ENCODE results near the gene SIGLEC6. TPM values are rescaled to one million over a fixed set of nuclear protein-coding genes. Genes with fewer than 3 reads are reported as not detected.
"Not testable (repeated sequence)": the region's sequence is repeated elsewhere in the genome, so short reads cannot be mapped to it uniquely, and the experiment has no call there.

The SIGLEC6 gene
- total RNA-seq, 1 donor = 0.54 TPM

DNA sequence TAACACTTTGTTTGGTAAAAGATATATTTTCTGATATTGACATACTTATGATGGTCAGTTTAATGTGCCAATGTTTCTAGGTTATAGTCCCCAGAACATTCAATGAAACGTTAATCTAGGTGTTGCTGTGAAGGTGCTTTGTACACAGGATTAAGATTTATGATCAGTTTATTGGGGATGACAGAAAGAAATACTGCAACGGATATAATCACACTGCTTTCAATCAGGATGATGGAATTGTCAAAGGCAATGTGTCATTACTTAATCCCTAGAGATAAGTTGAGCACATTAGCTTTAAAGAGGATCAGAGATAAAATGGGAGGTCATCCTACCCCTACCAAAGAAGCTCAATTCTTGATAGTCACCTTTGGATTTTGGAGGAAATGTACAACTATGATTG is 17.5 kb downstream of the SIGLEC6 start:
- DNase-seq (ENCODE audit: low read depth in 2 of 3, low spot score in 2 of 3) = no peak

DNA sequence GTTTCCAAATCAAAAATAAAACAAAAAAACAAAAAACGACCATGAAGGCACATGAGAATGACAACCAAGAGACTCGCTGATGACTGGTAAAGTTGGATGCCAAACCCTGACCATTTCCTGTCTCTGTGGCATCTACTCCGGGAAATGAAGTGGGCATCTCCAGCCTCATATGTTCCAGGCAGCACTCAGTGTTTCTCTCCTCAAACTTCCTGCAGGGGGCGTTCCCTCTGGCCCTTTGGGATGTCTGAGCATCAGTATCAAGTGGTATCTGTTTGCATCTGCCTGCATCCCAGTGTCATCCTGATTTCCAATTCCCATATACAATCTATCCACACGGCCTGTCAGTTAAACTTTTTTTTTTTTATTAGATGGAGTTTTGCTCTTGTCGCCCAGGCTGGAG is 20.1 kb downstream of the SIGLEC6 start:
- DNase-seq (ENCODE audit: low read depth in 2 of 3, low spot score in 2 of 3) = peak in 1 of 3 donors; percentile 32

DNA sequence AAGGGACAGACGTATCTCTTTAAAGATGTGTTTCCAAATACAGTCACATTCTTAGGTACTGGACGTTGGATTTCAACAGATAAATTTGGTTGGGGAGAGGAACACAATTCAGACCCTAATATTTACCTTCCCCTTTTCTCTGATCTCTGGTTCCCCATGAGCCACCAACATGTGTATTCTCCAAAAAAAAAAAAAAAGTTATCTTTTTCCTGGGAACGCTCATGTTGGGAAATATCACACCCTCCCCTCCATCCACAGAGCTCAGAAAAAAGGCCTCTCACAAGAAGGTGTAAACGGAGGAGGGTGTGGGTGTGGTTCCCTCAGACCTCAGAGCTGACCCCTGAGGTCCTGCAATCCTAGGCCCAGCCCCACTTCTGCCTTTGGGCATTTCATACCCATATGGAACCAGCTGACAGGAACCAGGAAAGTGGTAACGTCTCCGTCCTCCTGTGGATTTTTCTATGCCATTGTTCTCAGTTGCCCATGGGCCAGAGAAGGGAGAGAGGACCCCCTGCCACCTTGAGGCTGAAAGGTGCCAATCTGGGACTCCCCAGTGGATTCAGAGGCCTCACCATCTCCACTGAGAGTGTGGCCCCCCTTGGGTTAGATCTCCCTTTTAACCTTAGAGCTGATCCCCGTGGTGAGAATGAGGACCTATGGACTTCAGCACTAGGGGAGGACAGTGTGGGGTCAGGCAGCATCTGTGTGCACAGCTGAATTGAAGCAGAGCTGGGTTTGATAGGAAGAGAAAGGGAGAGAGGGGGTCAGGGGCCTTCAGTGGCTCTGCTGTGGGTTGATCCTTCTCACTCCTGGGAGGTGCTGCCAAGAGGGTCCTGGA is 21.4 kb downstream of the SIGLEC6 start:
- no peak for DNase-seq (ENCODE audit: low read depth in 2 of 3, low spot score in 2 of 3)

DNA sequence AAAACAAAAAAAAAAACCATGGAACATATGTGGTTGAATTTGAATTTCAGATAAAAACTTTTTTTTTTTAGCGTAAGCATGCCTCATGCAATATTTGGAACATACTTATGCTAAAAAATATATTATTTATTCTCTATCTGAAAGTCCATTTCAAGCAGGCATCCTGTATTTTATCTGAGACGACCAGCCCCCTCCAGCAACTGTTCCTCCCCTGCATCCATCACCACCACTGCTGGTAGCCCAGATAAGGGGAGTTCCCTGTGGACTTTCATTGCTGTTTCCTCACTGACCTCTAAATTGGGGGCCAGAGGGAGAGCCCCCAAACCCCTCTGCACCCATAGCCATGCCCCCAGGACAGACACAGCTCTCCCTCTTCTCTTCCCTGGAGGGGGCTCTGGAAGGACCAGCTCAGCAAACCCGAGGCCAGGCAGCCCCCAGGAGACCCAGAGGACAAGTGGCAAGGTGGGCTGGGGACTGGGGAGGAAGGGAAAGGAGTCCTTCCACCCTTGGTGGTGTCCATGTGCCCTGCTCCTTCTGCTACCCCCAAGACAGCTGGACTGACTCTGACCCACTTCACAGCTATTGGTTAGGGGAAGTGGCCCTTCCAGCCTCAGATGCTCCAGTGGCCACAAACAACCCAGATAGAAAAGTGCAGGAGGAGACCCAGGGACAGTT is 23.3 kb downstream of the SIGLEC6 start:
- peak in 2 of 3 donors; percentile 65 to 86 for DNase-seq (ENCODE audit: low read depth in 2 of 3, low spot score in 2 of 3)

DNA sequence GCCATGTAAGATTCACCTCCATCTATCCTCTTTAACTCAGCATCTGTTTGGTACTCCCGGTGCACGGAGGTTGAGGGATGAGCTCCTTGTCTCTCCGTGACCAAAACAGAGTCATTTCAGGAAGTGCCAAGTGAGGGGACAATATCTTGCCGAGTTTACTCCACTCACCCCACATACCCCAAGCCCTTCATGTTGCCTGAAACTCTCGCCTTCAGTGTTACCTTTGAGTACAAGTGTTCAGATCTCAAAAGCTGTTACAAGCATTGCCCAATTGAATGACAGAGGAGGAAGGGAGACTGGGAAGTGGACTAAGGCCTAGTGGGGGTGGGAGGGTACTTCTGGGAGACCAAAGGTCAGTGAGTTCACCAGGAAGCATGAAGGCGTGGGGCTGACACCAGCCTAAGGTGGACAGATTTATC is 23.8 kb downstream of the SIGLEC6 start:
- DNase-seq (ENCODE audit: low read depth in 2 of 3, low spot score in 2 of 3) = no peak

DNA sequence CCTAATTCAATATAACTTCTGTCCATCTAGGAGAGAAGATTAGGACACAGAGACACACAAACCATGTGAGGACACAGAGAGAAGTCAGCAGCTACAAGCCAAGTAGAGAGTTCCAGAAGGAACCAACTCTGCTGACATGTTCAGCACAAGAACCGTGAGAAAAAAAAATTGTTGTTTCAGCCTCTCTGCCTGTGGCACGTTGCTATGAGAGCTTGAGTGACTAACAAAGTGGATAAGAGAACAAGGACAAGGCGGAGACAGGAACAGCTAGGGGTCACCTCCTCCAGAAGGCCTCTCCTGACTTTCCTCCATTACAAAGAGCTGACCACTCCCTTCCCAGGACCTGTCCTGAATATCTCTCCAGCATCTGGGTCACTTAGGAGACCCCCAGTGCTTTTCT is 24.3 kb downstream of the SIGLEC6 start:
- no peak for DNase-seq (ENCODE audit: low read depth in 2 of 3, low spot score in 2 of 3)

DNA sequence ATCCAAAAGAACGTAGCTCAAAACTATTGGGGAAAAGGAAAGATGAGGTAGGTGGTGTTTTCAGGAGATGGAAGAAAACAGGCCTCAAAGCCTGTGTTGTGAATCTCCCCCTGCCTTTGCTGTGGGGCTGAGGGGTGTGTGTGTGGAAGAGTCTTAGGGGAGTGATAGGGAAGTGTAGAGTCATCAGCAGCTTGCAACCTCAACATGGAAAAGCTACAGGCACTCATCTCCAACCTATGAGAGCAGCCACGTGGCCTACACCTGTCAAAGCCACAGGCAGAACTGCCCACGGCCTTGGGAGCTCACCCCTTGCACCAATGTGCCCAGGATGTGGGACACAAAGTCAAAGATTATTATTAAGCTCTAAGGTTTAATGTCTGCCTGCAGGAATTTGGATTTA is 25.6 kb downstream of the SIGLEC6 start:
- no peak for DNase-seq (ENCODE audit: low read depth in 2 of 3, low spot score in 2 of 3)

DNA sequence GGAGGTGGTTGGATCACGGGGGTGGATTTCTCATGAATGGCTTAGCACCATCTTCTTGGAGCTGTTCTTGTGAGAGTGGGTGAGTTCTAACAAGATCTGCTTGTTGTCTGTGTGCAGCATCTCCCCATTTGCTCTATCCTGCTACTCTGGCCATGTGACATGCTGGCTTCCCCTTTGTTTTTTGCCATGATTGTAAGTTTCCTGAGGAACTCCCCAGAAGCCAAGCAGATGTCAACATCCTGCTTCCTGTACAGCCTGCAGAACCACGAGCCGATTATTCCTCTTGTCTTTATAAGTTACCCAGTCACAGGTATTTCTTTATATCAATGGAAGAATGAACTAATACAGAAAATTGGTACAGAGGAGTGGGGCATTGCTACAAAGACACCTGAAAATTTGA is 27.6 kb downstream of the SIGLEC6 start:
- DNase-seq (ENCODE audit: low read depth in 2 of 3, low spot score in 2 of 3) = no peak

DNA sequence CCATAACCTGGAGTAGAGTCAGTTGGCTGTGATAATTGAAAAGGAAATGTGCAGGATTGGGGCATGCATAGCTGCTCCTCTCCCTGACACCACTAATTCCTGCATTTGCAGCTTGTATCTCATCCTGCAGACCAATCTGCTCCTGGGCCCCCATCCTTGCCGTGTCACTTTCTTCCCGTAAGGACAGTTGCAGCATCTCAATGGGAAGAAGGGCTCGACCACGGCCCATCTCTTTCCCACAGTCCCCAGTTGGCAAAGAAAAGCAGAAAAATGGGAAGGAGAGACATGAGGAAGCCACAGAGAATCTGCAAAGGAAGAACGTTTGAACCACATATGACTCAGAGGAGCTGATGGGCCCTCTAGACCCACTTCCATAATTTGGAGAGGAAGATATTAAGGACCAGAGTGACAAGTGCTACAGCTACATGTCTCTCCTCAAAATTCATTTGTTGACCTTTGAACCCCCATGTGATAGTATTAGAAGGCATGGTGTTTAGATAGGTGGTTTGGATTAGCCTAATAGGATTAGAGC is 28.1 kb downstream of the SIGLEC6 start:
- DNase-seq (ENCODE audit: low read depth in 2 of 3, low spot score in 2 of 3) = peak in 1 of 3 donors; percentile 17

DNA sequence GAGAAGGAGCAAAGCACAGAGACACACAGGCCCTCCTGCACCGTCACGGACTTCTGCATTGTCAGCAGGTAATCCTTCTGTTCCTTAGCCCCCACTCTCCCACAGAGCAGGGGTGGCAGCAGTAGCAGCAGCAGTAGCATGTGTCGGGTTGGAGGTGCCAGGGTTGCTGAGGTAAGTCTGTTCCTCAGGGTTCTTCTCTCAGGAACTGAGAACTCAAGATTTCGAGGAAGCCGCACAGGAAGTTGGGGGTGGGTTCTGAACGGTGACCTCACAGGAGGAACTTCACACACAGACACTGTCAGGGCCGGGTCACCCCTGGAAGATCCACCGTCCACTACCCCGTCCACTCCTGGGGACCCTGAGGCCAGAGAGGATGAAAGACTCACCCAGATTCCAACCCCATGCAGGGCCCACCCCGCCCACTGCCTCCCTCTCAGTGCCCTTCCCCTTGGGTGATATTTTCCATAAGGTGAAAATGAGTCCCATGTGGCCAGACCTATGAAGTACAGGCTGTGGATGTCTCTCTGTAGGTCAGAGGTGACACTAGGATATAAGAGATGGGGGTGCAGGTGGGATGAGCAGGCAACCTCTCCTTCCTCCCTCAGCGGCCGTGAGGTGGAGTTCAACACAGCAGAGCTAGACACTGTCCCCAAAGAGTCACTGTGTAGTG is 29.7 kb downstream of the SIGLEC6 start, which contains the start of gene SIGLEC12:
Gene SIGLEC12, minus strand, starts transcription at position 207 of the 670 bp plus-strand sequence. Its CDS starts 67 bp downstream, at position 140.
- peak in 2 of 3 donors; percentile 33 to 60 for DNase-seq (ENCODE audit: low read depth in 2 of 3, low spot score in 2 of 3)

DNA sequence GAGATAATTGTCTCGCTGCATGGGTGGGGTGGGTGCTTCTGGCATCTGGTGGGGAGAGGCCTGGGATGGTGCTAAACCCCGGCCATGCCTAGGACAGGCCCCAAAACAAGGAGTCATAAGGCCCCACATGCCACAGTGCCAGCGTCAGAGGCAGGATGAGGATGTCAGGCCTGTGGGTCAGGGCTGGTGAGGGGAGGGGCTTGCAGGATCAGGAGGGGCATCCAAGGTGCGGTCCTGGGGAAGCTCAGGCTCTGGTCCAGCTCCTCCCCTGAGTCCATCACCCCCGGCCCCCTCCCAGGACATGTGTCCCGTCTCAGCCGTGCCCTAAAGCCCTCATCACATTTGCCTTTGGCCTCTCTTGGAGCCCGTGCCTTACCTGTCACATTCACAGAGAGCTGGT is 30.5 kb downstream of the SIGLEC6 start:
- DNase-seq (ENCODE audit: low read depth in 2 of 3, low spot score in 2 of 3) = not testable (repeated sequence)

DNA sequence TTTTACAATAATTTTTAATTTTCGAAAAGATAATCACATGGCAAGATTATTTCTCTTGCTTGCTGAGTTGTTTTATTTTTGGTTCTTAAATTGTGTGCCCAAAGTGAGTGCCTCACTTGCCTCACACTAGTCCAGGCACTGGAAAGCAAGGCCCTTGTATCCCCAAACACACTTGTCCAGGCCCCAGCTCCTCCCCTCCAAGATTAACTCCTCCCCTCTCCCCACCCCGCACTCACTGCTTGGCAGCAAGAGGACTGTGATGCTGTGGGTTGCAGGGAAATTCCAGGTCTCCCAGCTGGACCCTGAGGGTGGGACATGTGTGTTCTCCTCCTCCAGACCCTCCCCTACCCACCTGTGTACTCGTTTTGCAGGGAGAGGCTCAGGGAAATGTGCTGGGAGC is 33.8 kb downstream of the SIGLEC6 start:
- DNase-seq (ENCODE audit: low read depth in 2 of 3, low spot score in 2 of 3) = no peak

DNA sequence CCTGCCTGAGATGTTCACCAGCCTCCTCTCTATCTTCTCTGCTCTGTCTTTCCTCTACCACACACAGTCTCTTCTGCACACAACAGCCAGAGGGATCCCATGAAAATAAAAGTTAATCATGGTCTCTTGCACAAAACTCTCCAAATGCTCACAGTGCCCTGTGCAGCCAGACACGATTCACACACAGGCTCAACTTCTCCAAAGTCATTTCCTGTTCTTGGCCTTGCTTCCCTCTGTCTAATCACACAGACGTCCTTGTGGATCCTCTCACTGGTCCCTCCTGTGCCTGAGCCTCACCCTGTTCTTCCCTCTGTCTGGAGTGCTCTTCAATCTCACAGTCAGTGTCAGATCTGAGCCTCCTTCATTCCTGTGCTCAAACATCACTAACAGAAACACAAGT is 37.7 kb downstream of the SIGLEC6 start:
- no peak for DNase-seq (ENCODE audit: low read depth in 2 of 3, low spot score in 2 of 3)

DNA sequence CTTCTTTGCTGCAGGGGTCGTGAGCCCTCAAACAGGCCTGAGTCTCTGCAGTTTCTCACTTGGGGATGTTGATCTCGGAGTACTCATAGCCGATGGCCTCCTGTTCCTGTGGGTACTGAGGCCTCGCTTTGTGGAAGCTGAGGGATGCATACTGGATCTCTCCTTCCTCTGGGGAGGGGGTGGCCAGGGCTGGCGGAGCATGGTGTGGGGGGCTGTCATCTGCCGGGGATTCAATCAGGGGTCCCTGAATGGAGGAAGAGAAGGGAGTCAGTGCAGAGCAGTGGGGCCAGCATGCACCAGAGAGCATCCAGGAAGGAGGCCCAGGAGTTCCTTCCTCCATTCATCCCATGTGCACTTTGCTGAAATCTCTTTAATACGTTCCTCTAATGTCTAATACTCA is 39.9 kb downstream of the SIGLEC6 start:
- DNase-seq (ENCODE audit: low read depth in 2 of 3, low spot score in 2 of 3) = no peak

DNA sequence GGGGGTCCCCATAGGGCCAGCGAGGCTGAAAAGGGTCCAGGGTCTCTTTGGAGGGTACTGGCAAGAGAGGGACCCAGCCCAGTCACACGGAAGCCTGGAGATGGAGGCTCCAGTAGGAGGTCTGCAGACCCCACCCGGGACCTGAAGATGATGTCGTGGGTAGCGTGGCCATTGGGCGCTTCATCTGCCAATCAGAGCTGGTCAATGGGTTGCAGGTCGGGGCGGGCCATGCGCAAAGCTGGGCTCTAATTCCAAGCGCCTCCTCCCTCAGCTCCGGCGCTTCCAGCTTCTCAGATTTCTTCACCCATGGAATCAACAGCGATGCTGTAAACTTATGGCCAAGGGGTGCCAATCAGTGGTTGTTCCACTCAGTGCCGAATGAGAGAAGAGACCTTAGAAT is 40.8 kb downstream of the SIGLEC6 start:
- no peak for DNase-seq (ENCODE audit: low read depth in 2 of 3, low spot score in 2 of 3)

DNA sequence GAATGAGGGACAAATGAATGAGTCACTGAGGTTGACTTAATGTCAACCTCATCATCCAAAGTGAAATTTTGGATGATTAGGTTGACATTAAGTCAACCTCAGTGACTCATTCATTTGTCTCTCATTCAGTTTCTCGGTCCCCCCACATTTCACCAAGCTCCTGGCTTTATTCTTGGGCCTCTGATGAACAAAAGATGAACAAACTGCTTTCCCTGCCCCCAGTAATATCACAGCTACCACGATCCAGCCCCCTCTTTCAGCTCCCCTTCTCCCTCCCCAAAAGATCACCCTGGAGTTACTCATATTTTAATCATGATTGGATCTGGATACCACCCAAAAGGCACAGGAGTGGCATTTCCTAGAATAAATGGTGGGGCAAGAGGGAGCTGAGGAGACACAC is 42.4 kb downstream of the SIGLEC6 start:
- DNase-seq (ENCODE audit: low read depth in 2 of 3, low spot score in 2 of 3) = no peak

DNA sequence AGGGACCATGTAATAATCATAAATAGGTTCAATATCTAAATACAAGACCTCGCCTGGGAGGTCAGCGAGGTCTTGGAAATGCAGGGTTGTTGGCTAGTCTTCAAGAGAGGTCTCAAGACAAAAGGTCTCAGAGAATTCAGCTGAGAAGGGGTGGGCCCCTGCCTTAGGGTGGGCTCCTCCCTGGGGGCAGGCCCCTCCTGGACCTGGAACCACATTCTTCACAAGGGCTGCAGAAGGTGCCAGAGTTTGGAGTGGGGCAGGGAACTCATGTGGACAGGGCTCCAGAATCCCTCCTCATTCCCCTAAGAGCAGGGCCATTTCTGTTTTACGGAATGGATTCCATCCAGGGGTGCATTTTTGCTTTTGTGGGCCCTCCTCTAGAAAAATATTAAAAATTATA is 43.0 kb downstream of the SIGLEC6 start:
- no peak for DNase-seq (ENCODE audit: low read depth in 2 of 3, low spot score in 2 of 3)

DNA sequence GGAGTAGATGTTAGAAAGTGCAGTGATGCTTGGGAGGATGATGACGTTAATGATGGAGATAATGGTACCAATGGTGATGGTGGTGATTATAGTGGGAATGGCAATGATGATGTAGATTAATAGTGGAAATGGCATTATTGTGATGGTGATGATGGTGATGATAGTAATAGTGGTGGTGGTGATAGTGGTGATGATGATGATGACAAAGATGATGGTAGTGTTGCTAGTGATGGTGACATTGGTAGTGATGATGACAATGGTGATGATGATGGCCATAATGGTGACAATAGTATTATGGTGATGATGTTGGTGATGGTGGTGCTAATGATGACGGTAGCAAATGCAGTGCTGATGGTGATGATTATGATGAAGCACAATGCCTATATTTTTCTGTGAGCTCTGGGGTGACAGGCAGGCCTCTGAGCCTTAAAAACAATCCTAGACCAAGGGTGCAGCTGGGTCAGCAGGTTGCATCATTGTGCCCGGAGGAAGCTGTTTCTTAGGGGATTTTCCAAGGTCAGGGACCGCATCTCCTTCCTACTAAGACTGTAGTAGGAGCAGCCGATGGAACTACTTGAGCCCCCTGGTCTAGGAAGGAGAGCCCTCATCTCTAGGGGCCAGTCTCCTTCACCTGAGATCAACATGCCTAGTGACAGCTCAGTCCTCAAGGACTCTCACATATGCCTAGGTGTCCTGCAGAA is 45.4 kb downstream of the SIGLEC6 start:
- DNase-seq (ENCODE audit: low read depth in 2 of 3, low spot score in 2 of 3) = no peak

DNA sequence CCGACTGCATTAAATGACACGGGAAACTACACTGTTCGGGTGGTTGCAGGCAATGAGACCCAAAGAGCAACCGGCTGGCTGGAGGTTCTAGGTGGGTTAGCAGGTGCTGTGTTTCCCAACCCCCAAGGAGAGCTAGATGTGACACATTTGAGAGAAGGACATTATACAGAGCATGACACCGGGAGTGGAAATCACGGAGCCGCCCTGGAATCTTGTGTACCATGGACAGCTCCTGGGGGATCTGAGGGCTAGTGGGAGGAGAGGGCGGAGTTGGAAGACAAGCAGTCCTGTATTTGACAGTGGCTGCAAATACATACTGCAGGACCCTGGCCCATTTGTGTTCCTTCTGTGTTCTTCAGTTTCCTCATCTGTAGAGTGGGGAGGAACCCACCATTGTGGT is 50.9 kb downstream of the SIGLEC6 start:
- peak in 1 of 3 donors; percentile 52 for DNase-seq (ENCODE audit: low read depth in 2 of 3, low spot score in 2 of 3)

DNA sequence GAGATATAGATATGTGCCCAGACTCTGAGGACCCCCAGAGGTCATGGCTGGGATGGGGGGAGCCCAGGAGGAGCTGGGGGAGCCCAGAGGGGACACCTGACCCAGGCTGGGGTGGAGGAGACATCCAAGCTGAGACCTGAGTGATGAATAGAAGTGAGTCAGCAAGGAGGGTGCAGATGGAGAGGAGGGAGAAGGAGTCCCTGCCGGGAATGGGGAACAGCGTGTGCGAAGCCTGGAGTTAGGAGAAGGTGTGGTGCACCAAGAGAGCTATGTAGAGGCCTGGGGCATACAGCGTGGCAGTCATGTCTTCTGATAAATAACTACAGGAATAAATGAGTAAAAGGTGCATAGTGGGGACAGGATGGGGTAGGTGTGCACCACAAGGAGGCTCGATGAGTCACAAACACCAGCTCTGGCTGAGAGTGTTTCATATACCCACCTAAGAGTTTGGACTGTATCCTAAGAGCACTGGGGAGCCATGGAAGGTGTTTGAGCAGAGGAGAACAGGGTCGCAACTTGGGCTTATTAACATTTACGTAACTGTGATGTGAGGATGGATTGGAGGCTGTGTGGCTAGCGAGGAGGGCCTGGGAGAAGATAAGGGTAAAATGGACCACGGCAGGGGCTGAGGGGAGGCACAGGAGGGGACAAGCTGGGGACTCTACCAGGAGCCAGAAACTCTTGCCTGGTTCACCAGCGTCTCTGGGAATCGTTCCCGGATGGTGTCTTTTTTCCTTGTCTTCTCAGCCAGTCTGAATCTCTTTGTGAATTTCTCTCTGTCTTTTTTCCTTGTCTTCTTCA is 51.7 kb downstream of the SIGLEC6 start:
- DNase-seq (ENCODE audit: low read depth in 2 of 3, low spot score in 2 of 3) = no peak
